CD4-positive, alpha-beta T cell treated with Interleukin-6 for 4 hours (primary cell): ENCODE results near the gene CAMK4.
"Not testable (repeated sequence)": the region's sequence is repeated elsewhere in the genome, so short reads cannot be mapped to it uniquely, and the experiment has no call there.

Experiments
- DNase-seq: peaks from one replicate; pipeline ENCODE4 v3.0.0-alpha.2; 2020; ENCODE audit warnings: mixed read lengths

CAMK4 gene

DNA sequence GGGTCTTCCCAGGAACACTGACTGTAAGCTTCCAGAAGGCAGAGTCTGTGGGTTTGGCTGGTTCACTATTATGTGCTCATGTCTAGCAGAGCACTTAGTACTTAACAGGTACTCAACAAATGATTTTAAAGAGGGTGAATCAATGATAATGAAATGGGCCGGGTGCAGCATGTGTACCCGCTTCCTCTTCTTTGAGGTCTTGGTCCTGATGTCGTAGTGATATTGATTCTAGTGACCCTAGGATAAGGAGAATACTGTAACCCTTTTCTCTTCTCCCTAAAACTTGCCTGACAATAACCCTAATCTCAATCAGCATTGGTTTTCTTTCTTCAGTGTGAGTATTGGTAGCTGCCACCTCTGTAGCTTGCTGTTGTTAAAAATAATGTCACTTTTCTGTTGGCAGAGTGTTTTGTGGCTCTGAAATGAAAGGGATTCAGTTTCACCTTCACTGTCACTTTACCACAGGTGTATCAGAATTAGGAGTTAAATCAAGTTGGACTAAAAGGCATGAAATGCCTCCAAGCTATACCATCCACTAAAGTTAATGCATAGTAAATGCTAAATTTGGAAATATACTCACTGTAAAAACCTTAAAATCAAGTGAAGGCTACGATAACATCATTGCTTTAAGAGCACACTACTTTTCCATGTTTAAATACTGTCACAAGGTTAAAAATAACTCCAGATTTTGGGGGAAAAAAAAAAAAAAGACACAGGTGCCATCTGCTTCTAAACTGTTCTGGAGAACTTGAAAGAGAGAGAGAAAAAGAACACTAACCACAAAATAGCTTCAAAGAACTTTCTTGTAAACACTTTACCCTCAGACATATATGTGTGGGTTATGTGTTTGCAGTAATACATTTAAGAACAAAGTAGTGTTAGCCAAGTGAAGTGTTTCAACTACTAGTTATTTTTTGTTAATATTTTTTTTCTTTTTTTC lies 6.0 kb downstream of the CAMK4 start:
- peak; percentile 17 for DNase-seq

DNA sequence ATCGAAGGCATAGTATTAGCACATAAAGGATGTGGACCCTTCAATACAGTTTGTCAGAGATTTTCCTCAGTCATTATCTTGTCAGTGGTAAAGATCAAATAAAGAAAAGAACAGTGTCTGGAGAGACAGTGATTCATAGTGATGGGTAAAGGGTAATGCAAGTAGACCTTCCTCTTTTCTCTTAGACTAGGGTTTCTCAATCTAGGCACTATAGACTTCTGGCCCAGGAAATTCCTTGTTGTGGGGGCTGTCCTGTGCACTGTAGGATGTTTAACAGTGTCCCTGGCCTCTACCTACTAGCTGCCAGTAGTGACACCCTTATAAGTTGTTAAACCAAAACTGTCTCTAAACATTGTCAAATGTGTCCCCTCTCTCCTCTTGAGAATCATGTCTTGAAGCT lies 6.9 kb downstream of the CAMK4 start:
- DNase-seq: peak; percentile 30

DNA sequence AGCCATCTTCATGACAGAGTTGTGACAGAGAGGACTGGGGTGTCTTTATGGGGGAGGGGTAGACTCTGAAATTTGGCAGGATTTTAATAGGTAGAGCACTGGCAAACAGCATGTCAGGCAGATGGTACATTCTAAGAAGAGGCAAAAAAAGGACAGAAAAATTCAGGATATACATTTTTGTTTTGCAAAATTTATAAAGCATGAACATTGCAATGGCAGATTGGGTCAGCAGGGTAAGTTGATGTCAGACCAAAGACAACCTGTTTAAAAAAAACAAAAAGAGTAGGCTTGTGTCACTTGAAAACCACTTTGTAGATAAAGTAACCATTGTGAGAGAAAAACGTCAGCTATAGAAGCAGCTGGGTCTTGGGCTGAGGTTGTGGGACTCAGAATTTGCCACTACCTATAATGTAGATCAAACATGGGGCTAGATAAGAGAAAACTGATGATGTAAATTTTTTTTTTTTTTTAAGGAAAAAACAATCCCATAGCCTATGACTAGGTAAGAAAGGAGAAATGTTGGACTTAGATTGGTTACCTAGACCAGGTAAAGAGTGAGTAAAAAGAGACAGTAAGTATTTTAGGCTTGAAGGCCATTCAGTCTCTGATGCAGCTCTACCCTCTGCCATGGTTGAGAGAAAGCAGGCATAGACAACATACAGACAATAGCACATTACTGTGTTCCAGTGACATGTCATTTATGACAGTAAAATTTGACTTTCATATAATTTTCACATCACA lies 8.3 kb downstream of the CAMK4 start:
- DNase-seq: peak; percentile 32

DNA sequence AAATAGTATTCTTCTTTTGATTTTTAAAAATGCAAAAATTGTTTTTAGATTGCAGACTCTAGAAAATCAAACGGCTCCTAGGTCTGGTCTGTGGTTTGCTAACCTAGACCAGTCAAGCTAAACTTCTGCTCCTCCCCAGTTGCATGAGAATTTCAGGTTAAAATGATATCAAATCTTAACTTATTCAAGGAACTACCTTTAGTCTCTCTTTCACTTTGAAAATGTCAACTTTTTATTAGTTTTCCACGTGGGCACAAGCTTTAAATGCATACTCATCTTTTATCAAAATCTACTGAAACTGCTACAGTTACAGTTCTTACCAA lies 8.8 kb downstream of the CAMK4 start:
- DNase-seq: peak; percentile 30

DNA sequence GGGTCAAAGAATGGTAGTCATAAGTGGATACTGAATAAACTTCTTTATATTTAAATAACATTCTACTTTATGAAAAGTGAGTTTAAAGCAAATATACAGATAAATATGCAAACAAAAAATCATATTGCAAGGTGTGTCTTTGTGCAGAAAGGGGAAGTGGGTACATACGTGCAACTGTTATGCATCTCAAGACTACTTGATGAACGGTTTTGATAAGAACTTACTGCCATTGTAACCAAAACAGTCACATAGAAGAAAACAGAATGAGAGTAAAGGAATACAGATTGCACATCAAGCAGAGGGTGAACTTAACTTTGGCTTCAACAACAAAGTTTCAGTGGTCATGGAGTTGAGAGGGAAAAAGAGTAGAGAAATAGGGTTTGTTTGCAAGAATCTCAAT lies 9.9 kb downstream of the CAMK4 start:
- DNase-seq: no peak

DNA sequence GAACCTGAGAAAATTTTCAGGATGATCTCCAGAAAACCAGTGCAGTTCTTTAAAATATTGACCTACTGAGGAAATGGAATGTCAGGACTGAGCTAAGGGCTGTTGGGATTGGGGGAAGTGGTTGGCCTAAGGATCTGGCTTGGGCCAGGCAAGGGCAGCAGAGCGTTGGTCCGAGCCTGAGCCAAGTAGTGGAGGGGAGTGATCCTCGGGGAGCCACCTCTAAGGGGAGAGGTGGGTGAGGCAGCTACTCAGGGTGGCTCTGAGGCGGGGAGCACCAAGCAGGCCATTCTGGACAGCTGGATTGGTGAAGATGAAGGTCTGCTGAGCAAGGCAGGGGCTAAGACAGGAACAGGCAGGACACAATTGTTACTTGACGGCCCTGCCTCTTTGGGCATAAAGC lies 11.5 kb downstream of the CAMK4 start:
- DNase-seq: no peak

DNA sequence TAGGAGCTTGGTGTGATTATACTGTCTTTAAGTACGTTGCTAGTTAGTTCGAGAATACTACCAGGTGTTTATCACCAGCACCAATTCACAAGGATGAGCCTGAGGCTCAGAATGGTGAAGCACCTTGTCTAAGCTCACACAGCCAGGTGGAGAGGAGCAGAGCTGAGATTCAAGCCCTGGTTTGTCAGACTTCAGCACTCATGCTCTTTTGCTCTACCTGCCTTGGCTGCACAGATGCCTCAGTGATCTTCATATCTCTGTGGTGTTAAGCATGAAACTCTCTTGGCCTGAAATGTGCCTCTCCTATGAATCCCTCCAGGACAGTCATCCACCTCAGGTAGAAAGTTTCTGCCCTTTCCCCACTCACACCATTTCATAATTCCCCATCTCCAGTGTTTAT lies 12.2 kb downstream of the CAMK4 start:
- no peak for DNase-seq

DNA sequence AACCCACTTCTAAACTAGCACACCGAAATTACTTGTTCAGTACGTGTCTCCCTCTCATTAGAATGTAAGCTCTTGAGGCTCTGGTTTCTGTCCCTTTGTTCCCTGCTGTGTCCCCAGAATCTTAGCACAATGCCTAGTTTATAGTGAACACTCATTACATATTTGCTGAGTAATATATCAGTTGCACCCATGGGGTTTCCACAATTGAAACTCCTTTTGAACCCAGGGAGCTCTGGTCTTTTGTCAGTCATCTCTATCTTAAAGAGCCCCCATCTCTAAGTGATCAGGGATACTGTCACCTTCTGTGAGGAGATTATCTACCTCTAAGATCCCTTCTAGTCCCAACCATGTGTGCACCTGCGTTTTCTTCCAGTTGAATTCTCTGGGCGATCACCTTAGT lies 12.8 kb downstream of the CAMK4 start:
- DNase-seq: no peak

DNA sequence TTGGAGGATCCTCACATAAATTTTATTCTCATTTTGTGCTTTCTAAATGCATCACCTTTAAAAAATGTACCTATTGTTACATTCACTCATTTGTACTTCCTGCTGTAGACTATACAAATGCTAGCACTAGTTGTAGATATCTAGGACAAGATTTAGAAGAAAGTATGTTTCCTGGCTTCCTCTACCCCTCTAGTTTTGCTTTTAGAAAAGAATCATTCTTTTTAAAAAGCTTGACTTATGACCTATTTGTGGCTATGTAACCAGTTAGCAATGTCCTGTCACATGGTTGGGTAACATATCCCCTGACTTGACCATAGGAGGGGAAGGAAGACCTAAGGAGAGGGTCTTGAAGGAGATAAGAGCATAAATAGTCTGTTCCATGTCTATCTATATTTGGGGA lies 13.3 kb downstream of the CAMK4 start:
- no peak for DNase-seq

DNA sequence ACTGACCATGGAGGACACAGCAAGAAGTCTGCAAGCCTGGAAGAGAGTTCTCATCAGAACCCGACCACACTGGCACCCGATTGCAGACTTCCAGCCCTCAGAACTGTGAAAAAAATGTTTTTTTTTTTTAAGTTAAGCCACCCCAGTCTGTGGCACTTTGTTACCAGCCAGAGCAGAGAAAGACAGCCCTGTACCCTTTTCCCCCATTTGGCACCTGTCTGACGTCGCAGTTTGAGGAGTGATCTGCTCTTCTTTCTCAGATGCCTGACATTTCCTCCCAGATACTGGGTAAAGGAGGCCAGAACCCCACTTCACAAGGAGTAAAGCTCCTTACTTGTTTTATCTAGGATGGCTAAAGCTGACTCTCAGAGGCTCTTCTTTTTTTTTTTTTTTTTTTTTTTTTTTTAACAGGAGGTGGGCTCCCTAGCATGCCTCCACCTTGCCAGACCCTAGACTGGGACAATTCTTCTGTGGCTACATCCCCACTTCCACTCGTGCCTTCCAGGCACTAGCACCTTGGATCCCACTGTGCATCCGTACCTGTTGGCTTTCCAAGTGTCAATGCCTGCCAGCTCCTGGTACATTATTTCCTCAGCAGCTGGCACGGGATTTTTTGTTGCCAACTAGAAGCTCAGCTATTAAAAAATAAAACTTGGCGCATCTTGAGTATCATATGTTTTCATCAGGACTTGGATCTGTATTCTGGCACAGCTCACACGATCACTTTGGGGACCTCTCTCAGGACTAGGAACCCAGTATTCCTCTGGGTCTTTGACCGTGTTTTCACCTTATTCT lies 14.4 kb downstream of the CAMK4 start:
- peak; percentile 27 for DNase-seq

DNA sequence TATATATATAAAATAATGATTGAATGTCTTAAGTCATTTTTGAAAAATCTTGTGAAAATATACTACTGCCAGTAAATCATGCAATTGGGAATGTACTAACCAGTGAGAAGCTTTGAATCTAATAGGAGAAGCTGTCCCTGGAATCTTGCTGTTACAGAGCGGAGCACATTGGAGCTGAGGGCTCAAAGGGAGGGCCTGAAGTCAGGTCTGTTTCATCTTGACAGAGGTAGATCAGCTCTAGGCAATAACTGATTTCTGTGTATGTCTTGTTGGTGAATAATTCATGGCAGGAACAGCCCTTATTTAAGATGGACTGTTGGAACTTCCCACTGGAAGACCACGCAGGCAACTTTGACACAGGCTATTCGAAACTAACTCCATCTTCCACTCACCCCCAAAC lies 17.5 kb downstream of the CAMK4 start:
- DNase-seq: no peak

DNA sequence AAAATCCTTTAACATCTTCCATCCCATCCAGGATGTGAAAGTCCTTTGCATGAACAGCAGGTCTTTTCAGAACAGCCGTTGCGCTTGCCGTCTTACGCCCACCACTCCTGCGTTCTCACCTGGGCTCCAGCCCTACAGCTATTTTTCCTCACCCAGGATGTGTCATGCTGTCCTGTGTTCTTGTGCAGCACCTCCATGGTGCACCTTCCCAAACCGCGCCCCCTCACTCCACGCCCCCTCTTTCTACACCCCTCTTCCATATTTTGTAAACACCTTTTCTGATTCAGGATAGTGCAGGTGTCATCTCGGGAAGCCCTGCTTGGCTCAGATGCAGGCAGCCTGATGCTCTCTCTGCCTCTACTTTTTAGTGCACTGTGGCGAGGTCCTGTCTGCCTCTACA lies 18.4 kb downstream of the CAMK4 start:
- DNase-seq: no peak

DNA sequence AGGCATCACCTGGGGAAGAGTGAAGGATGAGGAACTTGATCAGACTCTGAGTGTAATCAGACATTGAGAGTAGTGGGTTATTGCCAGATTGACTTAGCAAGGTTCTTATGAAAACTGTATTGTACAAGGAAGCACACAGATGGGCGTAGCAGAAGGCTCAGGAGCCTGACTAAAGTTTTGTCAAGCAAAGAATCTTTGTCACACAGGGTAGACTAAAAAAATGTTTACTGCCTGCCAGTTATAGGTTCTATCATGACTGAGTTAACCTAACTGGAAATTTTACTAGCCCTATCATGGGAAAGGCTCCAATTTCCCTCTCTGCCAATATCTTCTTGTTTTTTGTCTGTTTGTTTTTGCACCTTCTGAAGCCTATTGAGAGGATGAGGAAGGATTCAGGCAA lies 19.1 kb downstream of the CAMK4 start:
- DNase-seq: no peak

DNA sequence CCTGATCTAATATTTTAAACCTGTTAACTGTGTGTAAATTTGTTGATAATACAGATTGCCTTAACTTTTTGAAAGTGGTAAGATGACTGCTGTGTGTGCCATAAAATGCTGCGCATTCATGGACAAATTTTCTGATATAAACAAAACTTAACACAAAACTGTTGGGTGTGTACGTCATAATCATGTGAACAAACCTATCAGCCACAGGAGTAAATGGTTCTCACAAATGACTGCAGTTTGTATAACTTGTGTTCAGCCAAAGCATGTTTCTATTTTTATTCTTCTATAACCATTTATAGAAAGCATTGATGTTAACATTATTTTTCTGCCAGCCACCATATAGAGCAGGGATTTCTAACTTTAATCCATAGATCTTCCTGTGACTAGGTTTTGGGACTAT lies 21.5 kb downstream of the CAMK4 start:
- no peak for DNase-seq

DNA sequence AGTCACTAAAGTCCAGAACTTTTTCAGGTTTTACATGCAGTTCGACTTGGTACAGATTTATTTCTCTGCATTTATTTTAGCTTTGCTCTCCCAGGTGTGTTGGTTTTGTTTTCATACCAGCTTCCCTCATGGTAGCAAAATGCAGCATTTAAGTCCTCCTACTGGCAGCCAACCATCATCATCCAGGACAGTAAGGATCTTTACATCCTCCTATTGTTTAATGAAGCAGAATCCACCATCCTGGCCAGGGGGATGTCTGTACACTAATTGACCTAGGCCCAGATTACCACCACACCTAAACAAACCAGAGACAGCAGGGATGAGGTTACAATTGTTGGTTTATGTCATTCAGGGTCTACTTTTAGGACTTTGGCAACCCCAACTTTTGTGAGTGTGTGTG lies 22.3 kb downstream of the CAMK4 start:
- no peak for DNase-seq

DNA sequence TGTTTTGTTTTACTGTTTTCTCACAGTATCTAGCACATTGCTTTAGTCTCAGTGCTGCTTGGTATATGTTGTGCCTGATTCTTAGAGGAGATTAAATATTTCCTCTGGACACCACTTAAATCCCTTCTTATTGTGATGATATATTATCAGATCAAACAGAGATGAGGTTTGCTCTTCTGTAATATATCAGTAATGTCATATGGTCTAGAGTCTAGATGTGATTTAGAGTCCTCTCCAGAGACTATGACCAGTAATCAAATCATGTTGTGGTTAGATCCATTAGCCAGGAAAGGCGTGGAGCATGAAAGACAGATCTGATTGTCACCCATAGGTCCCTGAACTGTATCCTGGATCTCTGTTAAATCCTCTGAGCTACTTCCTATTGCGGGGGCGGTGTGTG lies 24.4 kb downstream of the CAMK4 start:
- no peak for DNase-seq

DNA sequence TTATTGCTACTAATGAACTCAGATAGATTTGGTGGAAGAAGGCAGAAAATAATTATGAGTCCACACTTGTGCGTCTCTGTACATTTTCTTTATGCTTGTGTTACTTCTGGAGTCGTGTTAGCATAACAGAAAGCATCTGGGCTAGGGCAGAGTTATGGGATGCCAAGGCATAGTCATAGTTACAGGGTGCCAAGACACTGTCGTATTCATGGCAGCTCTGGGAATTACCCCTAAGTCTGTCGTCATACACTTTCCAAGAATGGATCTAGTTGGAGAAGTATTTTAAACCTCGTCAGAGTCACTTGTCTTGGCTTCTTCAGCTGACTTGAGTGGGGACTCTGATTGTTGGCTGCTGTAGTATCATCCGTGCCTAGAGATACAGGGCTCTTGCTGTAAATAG lies 27.7 kb downstream of the CAMK4 start:
- DNase-seq: no peak

DNA sequence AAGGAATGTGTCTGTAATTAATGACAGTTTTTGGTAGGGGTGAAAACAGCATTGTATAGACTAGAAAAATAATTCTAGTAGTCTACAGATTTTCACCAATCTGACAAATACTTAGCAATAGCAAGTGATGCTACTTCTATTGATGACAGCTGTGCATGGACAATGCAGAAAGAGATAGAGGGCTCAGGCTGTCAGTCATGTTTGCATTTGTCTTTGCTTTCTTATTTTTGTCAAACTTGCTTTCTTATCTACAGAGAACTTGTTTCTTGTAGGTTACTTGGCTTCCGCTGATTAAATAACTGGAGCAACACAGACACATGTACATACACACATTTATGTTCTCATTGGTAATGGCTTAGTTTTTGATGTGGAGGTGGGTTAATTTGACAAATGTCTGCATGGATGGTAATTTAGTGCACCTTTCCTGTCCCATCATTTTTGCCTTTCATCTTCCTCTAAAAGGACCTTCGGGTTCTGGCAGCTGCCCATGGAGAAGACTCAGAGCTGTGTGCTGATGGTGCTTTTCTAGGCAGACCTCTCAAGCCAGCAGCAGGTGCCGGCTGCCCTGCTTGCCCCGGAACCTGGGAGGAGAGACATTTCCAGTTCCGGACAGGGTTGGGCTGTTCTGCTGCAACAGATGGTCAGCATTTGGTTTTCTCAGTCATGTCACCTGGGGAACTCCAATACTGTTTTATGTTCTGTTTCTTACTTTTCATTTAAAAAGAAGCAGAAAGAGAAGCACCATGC lies 28.8 kb downstream of the CAMK4 start:
- DNase-seq: no peak

DNA sequence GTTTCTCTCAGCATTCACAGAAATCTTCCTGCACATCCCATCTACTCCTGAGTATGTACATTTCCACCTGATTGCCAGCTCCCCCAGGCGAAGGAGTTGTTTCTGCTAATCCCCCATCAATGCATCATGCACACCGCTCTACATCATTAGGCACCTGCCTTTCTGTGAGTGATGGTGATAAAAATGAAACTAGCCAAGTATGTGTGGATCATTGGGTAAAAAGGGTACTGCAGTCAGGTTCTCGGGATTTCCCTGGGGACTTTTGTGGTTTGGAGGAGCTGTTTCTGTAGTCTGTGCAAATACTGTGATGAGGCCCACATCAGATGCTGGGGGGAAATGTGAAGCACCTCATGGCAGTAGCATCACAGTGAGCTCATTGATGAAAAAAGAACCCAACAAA lies 30.4 kb downstream of the CAMK4 start:
- peak; percentile 46 for DNase-seq

DNA sequence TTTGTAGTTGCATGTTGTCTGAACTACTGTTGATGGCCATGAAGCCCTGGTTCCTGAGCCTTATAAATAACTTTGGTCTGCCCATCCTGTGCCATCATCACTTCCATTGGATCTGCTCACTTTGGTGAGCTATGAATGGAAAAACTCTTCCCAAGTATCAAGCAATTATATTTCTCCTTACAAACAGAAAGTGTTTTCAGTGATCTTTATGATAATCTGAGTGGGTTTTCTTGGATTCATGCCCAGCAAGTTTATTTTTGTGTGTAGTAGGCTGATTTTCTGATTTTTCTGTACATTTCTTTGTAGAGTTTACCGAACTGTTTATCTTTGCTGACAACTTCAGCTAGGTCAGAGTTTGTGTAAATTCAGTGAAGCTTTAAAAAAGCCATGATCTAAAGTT lies 31.0 kb downstream of the CAMK4 start:
- DNase-seq: no peak

DNA sequence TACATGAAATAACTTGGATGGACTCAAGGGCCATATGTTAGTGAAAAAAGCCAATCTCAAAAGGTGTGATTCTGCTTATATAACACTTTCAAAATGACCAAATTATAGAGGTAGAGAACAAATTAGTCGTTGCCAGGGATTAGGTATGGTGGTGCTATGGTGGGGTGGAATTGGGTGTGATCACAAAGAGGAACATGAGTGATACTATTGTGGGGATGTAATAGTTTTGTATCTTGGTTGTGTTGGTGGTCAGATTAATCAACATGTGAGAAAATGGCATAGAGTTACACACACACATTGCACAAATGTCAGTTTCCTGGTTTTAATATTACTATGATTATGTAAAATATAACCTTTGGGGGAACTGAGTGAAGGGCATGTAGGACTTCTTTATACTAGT lies 31.9 kb downstream of the CAMK4 start:
- no peak for DNase-seq

DNA sequence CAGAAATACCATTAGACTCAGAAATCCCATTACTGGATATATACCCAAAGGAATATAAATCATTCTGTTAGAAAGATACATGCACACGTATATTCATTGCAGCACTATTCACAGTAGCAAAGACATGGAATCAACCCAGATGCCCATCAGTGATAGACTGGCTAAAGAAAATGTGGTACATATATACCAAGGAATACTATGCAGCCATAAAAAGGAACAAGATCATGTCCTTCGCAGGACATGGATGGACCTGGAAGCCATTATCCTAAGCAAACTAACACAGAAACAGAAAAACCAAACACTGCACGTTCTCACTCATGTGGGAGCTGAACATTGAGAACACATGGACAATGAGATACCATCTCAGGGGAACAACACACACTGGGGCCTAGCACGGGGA lies 33.4 kb downstream of the CAMK4 start:
- not testable (repeated sequence) for DNase-seq

DNA sequence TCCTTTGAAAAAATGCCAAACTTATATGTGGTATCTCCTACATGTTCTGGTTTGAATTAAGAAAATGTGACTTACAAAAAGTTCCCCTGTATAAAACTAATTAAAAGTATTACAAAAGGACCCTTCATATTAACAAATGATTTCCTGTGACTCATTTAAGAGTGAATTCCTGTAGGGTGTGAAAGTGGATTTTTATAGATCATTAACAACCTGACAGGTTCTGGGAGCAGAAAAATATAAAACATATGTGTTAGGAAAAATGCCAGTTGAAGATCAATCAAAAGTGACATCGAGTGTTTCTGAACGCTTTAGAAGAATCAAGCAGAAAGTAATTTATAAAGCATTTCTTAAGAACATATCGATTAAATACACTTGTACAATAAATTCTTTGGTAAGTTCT lies 35.5 kb downstream of the CAMK4 start:
- no peak for DNase-seq
